Measurements from ENCODE around the gene CMA1. TPM values are rescaled to one million over a fixed set of nuclear protein-coding genes. Genes with fewer than 3 reads are reported as not detected.

The CMA1 gene
- total RNA-seq, 1 experiment from 2014 or later: not detected

GRCh38 chr14:24461336-24461735, 46.7 kb downstream of the CMA1 start:
- no peaks in the 10 kb centered on the region for H3K27me3 ChIP-seq (ENCODE audit: insufficient read depth, low read depth)
- no peaks in the 10 kb centered on the region for H3K36me3 ChIP-seq (ENCODE audit: low read depth)
- intact Hi-C loops (cut with micrococcal nuclease; ENCODE audit: unreplicated experiment): no loop called here
- H3K9me3 ChIP-seq (ENCODE audit: insufficient read depth, low read depth): no peaks in the 10 kb centered on the region
- H2AFZ ChIP-seq: no peak overlapping the region
- H3K4me1 ChIP-seq (replicated peaks; ENCODE audit: insufficient read depth): no peaks in the 10 kb centered on the region
- H3K4me2 ChIP-seq: no peak overlapping the region
- ChIA-PET POLR2A (ENCODE audit: unreplicated experiment) (no interaction called here), CTCF (no interaction called here)
- no peaks in the 10 kb centered on the region for H4K20me1 ChIP-seq (ENCODE audit: insufficient read depth)
- H3K79me2 ChIP-seq (ENCODE audit: low read depth): no peaks in the 10 kb centered on the region
- TF ChIP-seq CTCF (conservative IDR thresholded peaks at IDR 0.05): no peak
- TF ChIP-seq EZH2 (IDR thresholded peaks at IDR 0.05; ENCODE audit: low read depth): no peak
- BruUV-seq (replicated peaks): no TSS peak
- H3K9me2 ChIP-seq (ENCODE audit: insufficient read depth): no peaks in the 10 kb centered on the region
- H3K4me3 ChIP-seq: no peak overlapping the region
- H3F3A ChIP-seq (ENCODE audit: insufficient read depth, low read depth): no peaks in the 10 kb centered on the region
- H3K27ac ChIP-seq: no peak overlapping the region
- DNase-seq: no peak

GRCh38 chr14:24459331-24459730, 48.7 kb downstream of the CMA1 start:
- Histone ChIP-seq H2AFZ (no peak overlapping the region), H3K4me2 (no peak overlapping the region), H3K27me3 (ENCODE audit: insufficient read depth, low read depth) (no peaks in the 10 kb centered on the region), H3K79me2 (ENCODE audit: low read depth) (no peaks in the 10 kb centered on the region), H4K20me1 (ENCODE audit: insufficient read depth) (no peaks in the 10 kb centered on the region), H3F3A (ENCODE audit: insufficient read depth, low read depth) (no peaks in the 10 kb centered on the region), H3K9me2 (ENCODE audit: insufficient read depth) (no peaks in the 10 kb centered on the region), H3K27ac (no peak overlapping the region), H3K4me3 (no peak overlapping the region), H3K4me1 (replicated peaks; ENCODE audit: insufficient read depth) (no peaks in the 10 kb centered on the region), H3K36me3 (ENCODE audit: low read depth) (no peaks in the 10 kb centered on the region), H3K9me3 (ENCODE audit: insufficient read depth, low read depth) (no peaks in the 10 kb centered on the region)
- ChIA-PET CTCF (no interaction called here), POLR2A (ENCODE audit: unreplicated experiment) (no interaction called here)
- no TSS peak for BruUV-seq (replicated peaks)
- TF ChIP-seq CTCF (conservative IDR thresholded peaks at IDR 0.05) (no peak), EZH2 (IDR thresholded peaks at IDR 0.05; ENCODE audit: low read depth) (no peak)
- intact Hi-C loops (cut with micrococcal nuclease; ENCODE audit: unreplicated experiment): no loop called here
- no peak for DNase-seq

GRCh38 chr14:24458736-24459135, 49.3 kb downstream of the CMA1 start:
- Histone ChIP-seq H3K4me2 (no peak overlapping the region), H3K27ac (no peak overlapping the region), H3F3A (ENCODE audit: insufficient read depth, low read depth) (no peaks in the 10 kb centered on the region), H3K4me3 (no peak overlapping the region), H3K4me1 (replicated peaks; ENCODE audit: insufficient read depth) (no peaks in the 10 kb centered on the region), H4K20me1 (ENCODE audit: insufficient read depth) (no peaks in the 10 kb centered on the region), H3K79me2 (ENCODE audit: low read depth) (no peaks in the 10 kb centered on the region), H3K27me3 (ENCODE audit: insufficient read depth, low read depth) (no peaks in the 10 kb centered on the region), H3K9me3 (ENCODE audit: insufficient read depth, low read depth) (no peaks in the 10 kb centered on the region), H2AFZ (no peak overlapping the region), H3K9me2 (ENCODE audit: insufficient read depth) (no peaks in the 10 kb centered on the region), H3K36me3 (ENCODE audit: low read depth) (no peaks in the 10 kb centered on the region)
- POLR2A ChIA-PET (ENCODE audit: unreplicated experiment): no interaction called here
- CTCF ChIA-PET: no interaction called here
- intact Hi-C loops (cut with micrococcal nuclease; ENCODE audit: unreplicated experiment): no loop called here
- BruUV-seq (replicated peaks): no TSS peak
- DNase-seq: no peak
- TF ChIP-seq CTCF (conservative IDR thresholded peaks at IDR 0.05) (no peak), EZH2 (IDR thresholded peaks at IDR 0.05; ENCODE audit: low read depth) (no peak)
